ENCODE results near the gene DAPK1. TPM values are rescaled to one million over a fixed set of nuclear protein-coding genes. Genes with fewer than 3 reads are reported as not detected.

DAPK1 gene
- total RNA-seq, 1 donor from 2014 or later: 29.5 TPM

- Histone ChIP-seq H3K79me2 (ENCODE audit: low read depth) (no peaks in the 10 kb centered on the region), H3K9ac (no peak overlapping the region), H3K9me3 (ENCODE audit: low read depth) (no peaks in the 10 kb centered on the region), H3F3A (ENCODE audit: low read depth) (peaks cover 13% of the 10 kb centered on the region), H2AFZ (replicated peaks) (no peak overlapping the region), H3K36me3 (no peaks in the 10 kb centered on the region), H4K20me1 (ENCODE audit: low read depth) (peaks cover 23% of the 10 kb centered on the region), H3K4me3 (no peak overlapping the region), H3K27me3 (no peaks in the 10 kb centered on the region), H3K27ac (no peak overlapping the region), H3K4me1 (peaks cover 20% of the 10 kb centered on the region), H3K4me2 (no peak overlapping the region)
- Mint-ChIP-seq H3K27ac (no peak overlapping the region), H3K4me1 (peaks cover 23% of the 10 kb centered on the region), H3K36me3 (peaks cover 65% of the 10 kb centered on the region), H3K4me3 (no peak overlapping the region), H3K27me3 (ENCODE audit: insufficient read depth, low read depth) (peaks cover 2% of the 10 kb centered on the region), H3K9me3 (peaks cover 5% of the 10 kb centered on the region)
- DNase-seq (ENCODE audit: low spot score): no peak
- TF ChIP-seq, protein P1, sequence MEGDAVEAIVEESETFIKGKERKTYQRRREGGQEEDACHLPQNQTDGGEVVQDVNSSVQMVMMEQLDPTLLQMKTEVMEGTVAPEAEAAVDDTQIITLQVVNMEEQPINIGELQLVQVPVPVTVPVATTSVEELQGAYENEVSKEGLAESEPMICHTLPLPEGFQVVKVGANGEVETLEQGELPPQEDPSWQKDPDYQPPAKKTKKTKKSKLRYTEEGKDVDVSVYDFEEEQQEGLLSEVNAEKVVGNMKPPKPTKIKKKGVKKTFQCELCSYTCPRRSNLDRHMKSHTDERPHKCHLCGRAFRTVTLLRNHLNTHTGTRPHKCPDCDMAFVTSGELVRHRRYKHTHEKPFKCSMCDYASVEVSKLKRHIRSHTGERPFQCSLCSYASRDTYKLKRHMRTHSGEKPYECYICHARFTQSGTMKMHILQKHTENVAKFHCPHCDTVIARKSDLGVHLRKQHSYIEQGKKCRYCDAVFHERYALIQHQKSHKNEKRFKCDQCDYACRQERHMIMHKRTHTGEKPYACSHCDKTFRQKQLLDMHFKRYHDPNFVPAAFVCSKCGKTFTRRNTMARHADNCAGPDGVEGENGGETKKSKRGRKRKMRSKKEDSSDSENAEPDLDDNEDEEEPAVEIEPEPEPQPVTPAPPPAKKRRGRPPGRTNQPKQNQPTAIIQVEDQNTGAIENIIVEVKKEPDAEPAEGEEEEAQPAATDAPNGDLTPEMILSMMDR (IDR thresholded peaks at IDR 0.05): no peak
- no peak for TF ChIP-seq EZH2phosphoT487 (IDR thresholded peaks at IDR 0.05)
- TF ChIP-seq EZH2 (IDR thresholded peaks at IDR 0.05): no peak
These were observed 121.3 kb downstream of the DAPK1 start for GRCh38 chr9:87618931-87619330.

DNA sequence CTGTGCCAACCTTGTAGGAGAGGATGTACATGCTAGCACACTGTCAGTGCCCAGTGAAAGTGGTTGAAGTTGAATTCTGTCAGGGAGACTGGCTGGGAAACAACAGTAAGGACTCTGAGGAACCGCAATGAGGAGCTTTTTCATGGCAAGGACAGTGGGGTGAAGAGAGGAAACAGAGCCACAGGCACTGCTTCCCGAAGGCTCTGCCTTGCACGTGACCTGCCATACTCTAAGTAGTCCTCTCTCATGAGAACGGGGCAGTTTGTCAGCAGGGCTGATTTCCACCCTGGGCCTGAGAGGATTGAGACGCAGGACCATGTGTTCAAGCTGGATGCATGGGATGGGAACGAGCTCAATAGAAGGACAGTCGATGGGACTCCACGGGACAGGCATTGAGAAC lies 121.7 kb downstream of the DAPK1 start:
- no peaks in the 10 kb centered on the region for H3K9me3 ChIP-seq (ENCODE audit: low read depth)
- H3K27ac Mint-ChIP-seq: no peak overlapping the region
- H3K36me3 ChIP-seq: no peaks in the 10 kb centered on the region
- H3K9me3 Mint-ChIP-seq: peaks cover 5% of the 10 kb centered on the region
- no peak overlapping the region for H3K4me2 ChIP-seq
- H3K9ac ChIP-seq: no peak overlapping the region
- H3K4me1 ChIP-seq: peaks cover 19% of the 10 kb centered on the region
- no peak for TF ChIP-seq EZH2phosphoT487 (IDR thresholded peaks at IDR 0.05)
- TF ChIP-seq, protein P1 (IDR thresholded peaks at IDR 0.05): no peak
- no peaks in the 10 kb centered on the region for H3K27me3 ChIP-seq
- peaks cover under 1% of the 10 kb centered on the region for H3K27me3 Mint-ChIP-seq (ENCODE audit: insufficient read depth, low read depth)
- H3F3A ChIP-seq (ENCODE audit: low read depth): peaks cover 13% of the 10 kb centered on the region
- H4K20me1 ChIP-seq (ENCODE audit: low read depth): peaks cover 23% of the 10 kb centered on the region
- no peak overlapping the region for H3K4me3 Mint-ChIP-seq
- peaks cover 19% of the 10 kb centered on the region for H3K4me1 Mint-ChIP-seq
- no peak overlapping the region for H2AFZ ChIP-seq (replicated peaks)
- H3K4me3 ChIP-seq: no peak overlapping the region
- H3K27ac ChIP-seq: no peak overlapping the region
- no peak for DNase-seq (ENCODE audit: low spot score)
- H3K36me3 Mint-ChIP-seq: peaks cover 62% of the 10 kb centered on the region
- no peaks in the 10 kb centered on the region for H3K79me2 ChIP-seq (ENCODE audit: low read depth)

GRCh38 chr9:87620731-87621322 lies 123.2 kb downstream of the DAPK1 start:
- H4K20me1 ChIP-seq (ENCODE audit: low read depth): peaks cover 10% of the 10 kb centered on the region
- no peaks in the 10 kb centered on the region for H3K36me3 ChIP-seq
- peaks cover 5% of the 10 kb centered on the region for H3K9me3 Mint-ChIP-seq
- H3K27ac ChIP-seq: no peak overlapping the region
- no peak overlapping the region for H3K4me2 ChIP-seq
- H3K4me1 Mint-ChIP-seq: peaks cover 13% of the 10 kb centered on the region
- H3F3A ChIP-seq (ENCODE audit: low read depth): peaks cover 5% of the 10 kb centered on the region
- no peak overlapping the region for H3K4me3 Mint-ChIP-seq
- H3K4me1 ChIP-seq: peaks cover 14% of the 10 kb centered on the region
- no peak overlapping the region for H3K27ac Mint-ChIP-seq
- H3K79me2 ChIP-seq (ENCODE audit: low read depth): no peaks in the 10 kb centered on the region
- H3K27me3 ChIP-seq: no peaks in the 10 kb centered on the region
- H2AFZ ChIP-seq (replicated peaks): no peak overlapping the region
- TF ChIP-seq EZH2phosphoT487 (IDR thresholded peaks at IDR 0.05) (no peak), EZH2 (IDR thresholded peaks at IDR 0.05) (no peak)
- TF ChIP-seq, protein P1 (IDR thresholded peaks at IDR 0.05): no peak
- no peak overlapping the region for H3K4me3 ChIP-seq
- peaks cover 53% of the 10 kb centered on the region for H3K36me3 Mint-ChIP-seq
- H3K9ac ChIP-seq: no peak overlapping the region
- H3K9me3 ChIP-seq (ENCODE audit: low read depth): no peaks in the 10 kb centered on the region
- no peaks in the 10 kb centered on the region for H3K27me3 Mint-ChIP-seq (ENCODE audit: insufficient read depth, low read depth)
- no peak for DNase-seq (ENCODE audit: low spot score)

Data from neural progenitor cell (in vitro differentiated cells).